ENCODE data around the gene TACR2.

DNA sequence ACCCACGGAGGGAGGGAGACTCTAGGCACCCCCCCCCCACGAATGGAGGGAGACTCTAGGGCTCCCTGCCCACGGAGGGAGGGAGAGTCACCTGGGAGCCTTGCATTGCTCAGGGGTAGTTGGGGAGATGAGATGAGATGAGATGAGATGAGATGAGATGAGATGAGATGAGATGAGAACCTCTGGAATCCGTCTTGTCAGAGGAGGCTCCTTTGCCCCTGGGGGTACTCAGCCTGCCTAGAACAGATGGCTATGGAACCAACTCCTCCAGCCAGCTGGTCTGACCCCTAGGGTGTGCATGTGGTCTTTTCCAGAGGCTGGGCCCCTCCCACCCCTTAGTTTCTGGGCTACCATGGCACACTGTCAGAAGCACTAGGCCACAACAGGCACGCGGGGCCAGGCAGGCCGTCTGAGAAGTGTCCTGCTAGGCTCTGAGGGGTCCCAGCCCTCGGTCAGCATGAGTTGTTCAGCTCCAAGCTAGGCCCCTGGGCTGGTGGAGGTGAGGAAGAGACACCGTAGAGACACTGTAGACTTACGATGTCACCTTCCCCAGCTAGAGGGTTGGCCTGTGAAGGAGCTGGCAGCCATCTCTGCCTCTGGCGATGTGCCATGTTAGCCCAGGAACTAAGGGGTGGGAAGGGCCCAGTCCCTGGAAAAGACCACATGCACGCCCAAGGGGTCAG lies 43.3 kb upstream of the TACR2 start:
- TF ChIP-seq, protein P1, sequence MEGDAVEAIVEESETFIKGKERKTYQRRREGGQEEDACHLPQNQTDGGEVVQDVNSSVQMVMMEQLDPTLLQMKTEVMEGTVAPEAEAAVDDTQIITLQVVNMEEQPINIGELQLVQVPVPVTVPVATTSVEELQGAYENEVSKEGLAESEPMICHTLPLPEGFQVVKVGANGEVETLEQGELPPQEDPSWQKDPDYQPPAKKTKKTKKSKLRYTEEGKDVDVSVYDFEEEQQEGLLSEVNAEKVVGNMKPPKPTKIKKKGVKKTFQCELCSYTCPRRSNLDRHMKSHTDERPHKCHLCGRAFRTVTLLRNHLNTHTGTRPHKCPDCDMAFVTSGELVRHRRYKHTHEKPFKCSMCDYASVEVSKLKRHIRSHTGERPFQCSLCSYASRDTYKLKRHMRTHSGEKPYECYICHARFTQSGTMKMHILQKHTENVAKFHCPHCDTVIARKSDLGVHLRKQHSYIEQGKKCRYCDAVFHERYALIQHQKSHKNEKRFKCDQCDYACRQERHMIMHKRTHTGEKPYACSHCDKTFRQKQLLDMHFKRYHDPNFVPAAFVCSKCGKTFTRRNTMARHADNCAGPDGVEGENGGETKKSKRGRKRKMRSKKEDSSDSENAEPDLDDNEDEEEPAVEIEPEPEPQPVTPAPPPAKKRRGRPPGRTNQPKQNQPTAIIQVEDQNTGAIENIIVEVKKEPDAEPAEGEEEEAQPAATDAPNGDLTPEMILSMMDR (IDR thresholded peaks at IDR 0.05 in 4 of 5, conservative IDR thresholded peaks at IDR 0.05 in 1 of 5): no peak
- TF ChIP-seq POLR2A (IDR thresholded peaks at IDR 0.05): no peak
